ENCODE data around the gene CSDE1. TPM values are rescaled to one million over a fixed set of nuclear protein-coding genes. Genes with fewer than 3 reads are reported as not detected.

Gene CSDE1
- total and polyA plus RNA-seq, 3 donors from 2014 or later: 354 to 495 (median 488) TPM

GRCh38 chr1:114770989-114771388, 13.2 kb upstream of the CSDE1 start:
- Histone ChIP-seq H3K4me1 (no peaks in the 10 kb centered on the region), H3K27me3 (no peaks in the 10 kb centered on the region), H3K36me3 (ENCODE audit: low read depth, missing control alignments) (no peaks in the 10 kb centered on the region), H3K27ac (no peak overlapping the region), H3K4me3 (no peak overlapping the region), H3K9me3 (no peaks in the 10 kb centered on the region)
- intact Hi-C loops (cut with DNase I; ENCODE audit: low total_unique reads): no loop called here
- 77 to 83% methylated on average over 1 of the region's 1 CpG for WGBS, 2 donors
- DNase-seq: no peak
- TF ChIP-seq CTCF (IDR thresholded peaks at IDR 0.05) (no peak), POLR2A (IDR thresholded peaks at IDR 0.05) (no peak)

DNA sequence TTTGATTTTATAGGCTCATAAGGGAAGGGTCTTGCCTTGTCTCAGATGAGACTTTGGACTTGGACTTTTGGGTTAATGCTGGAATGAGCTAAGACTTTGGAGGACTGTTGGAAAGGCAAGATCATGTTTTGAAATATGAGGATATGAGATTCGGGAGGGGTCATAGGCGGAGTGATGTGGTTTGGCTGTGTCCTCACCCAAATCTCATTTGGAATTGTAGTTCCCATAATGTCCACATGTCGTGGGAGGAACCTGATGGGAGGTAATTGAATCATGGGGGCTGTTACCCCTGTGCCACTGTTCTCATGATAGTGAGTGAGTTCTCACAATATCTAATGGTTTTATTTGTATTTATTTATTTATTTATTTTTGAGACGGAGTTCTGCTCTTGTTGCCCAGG, 6.9 kb upstream of the CSDE1 start:
- Histone ChIP-seq H3K4me1 (no peaks in the 10 kb centered on the region), H3K27me3 (no peaks in the 10 kb centered on the region), H3K27ac (no peak overlapping the region), H3K4me3 (no peak overlapping the region), H3K9me3 (no peaks in the 10 kb centered on the region), H3K36me3 (ENCODE audit: low read depth, missing control alignments) (no peaks in the 10 kb centered on the region)
- DNase-seq: no peak
- intact Hi-C loops (cut with DNase I; ENCODE audit: low total_unique reads): no loop called here
- TF ChIP-seq POLR2A (IDR thresholded peaks at IDR 0.05): no peak
- TF ChIP-seq CTCF (IDR thresholded peaks at IDR 0.05): peak in 1 of 3 experiments; percentile 20
- 90 to 92% methylated on average over 4 of the region's 4 CpGs for WGBS, 2 donors

- DNase-seq: no peak
- 15 to 23% methylated on average over 6 of the region's 6 CpGs for WGBS, 2 donors
Measured at GRCh38 chr1:114758256-114758832, 560 bp upstream of the CSDE1 start.

GRCh38 chr1:114756949-114757454, 782 bp downstream of the CSDE1 start:
- 0 to 1% methylated on average over 15 to 17 of the region's 17 CpGs for WGBS, 2 donors
- peak overlapping the region; percentile 100 for H3K4me3 ChIP-seq
- no peaks in the 10 kb centered on the region for H3K9me3 ChIP-seq
- no peaks in the 10 kb centered on the region for H3K27me3 ChIP-seq
- H3K4me1 ChIP-seq: peaks cover 28% of the 10 kb centered on the region
- peak; percentile 25 for DNase-seq
- intact Hi-C loops (cut with DNase I; ENCODE audit: low total_unique reads): no loop called here
- H3K36me3 ChIP-seq (ENCODE audit: low read depth, missing control alignments): no peaks in the 10 kb centered on the region
- TF ChIP-seq POLR2A (IDR thresholded peaks at IDR 0.05) (no peak), CTCF (IDR thresholded peaks at IDR 0.05) (no peak)
- peak overlapping the region; percentile 100 for H3K27ac ChIP-seq

More at GRCh38 chr1:114758256-114758832, 560 bp upstream of the CSDE1 start:
- no peak for TF ChIP-seq POLR2A (IDR thresholded peaks at IDR 0.05)
- no peak for TF ChIP-seq CTCF (IDR thresholded peaks at IDR 0.05)
- Histone ChIP-seq H3K27ac (peak overlapping the region; percentile 100), H3K36me3 (ENCODE audit: low read depth, missing control alignments) (no peaks in the 10 kb centered on the region), H3K27me3 (no peaks in the 10 kb centered on the region), H3K9me3 (no peaks in the 10 kb centered on the region), H3K4me3 (peak overlapping the region; percentile 100), H3K4me1 (peaks cover 27% of the 10 kb centered on the region)
- intact Hi-C loops (cut with DNase I; ENCODE audit: low total_unique reads): no loop called here
